GM23248 (cell line): Measurements from ENCODE around the gene CD101. TPM values are rescaled to one million over a fixed set of nuclear protein-coding genes. Genes with fewer than 3 reads are reported as not detected.

Experiments
- DNase-seq: peaks from one replicate; pipeline ENCODE4 v3.0.0-alpha.2; 2015
- H2AFZ ChIP-seq: fragments of 200-600 bp; sonication (generic); 2 replicates; pipeline ENCODE4 v1.6.1; 2016; ENCODE audit warnings: antibody characterized with exemption
- H3F3A ChIP-seq: fragments of 200-600 bp; sonication (generic); 2 replicates; pipeline ENCODE4 v1.6.1; 2016; ENCODE audit warnings: mild to moderate bottlenecking, antibody characterized with exemption, mixed run types; ENCODE audit not compliant: insufficient read depth
- H3K27ac ChIP-seq: fragments of 200-600 bp; sonication (generic); 2 replicates; pipeline ENCODE4 v1.5.1; 2016; ENCODE audit warnings: mild to moderate bottlenecking
- H3K27me3 ChIP-seq: fragments of 200-600 bp; sonication (generic); replicated peaks from 2 replicates; pipeline ENCODE4 v1.6.1; 2016; ENCODE audit warnings: mild to moderate bottlenecking; ENCODE audit not compliant: insufficient read depth
- H3K36me3 ChIP-seq: fragments of 200-600 bp; sonication (generic); 2 replicates; pipeline ENCODE4 v1.6.1; 2016; ENCODE audit warnings: low read depth, mild to moderate bottlenecking
- H3K4me1 ChIP-seq: fragments of 200-600 bp; sonication (generic); 2 replicates; pipeline ENCODE4 v1.6.1; 2016; ENCODE audit warnings: mild to moderate bottlenecking; ENCODE audit not compliant: insufficient read depth
- H3K4me2 ChIP-seq: fragments of 200-600 bp; sonication (generic); one replicate; pipeline ENCODE4 v1.6.1; 2016; ENCODE audit warnings: mild to moderate bottlenecking; ENCODE audit not compliant: unreplicated experiment
- H3K4me3 ChIP-seq: fragments of 200-600 bp; sonication (generic); 2 replicates; pipeline ENCODE4 v1.5.1; 2016; ENCODE audit warnings: mild to moderate bottlenecking
- H3K79me2 ChIP-seq: fragments of 200-600 bp; sonication (generic); 2 replicates; pipeline ENCODE4 v1.6.1; 2016; ENCODE audit warnings: mild to moderate bottlenecking; ENCODE audit not compliant: insufficient read depth
- H3K9ac ChIP-seq: fragments of 200-600 bp; sonication (generic); 2 replicates; pipeline ENCODE4 v1.6.1; 2016; ENCODE audit warnings: mild to moderate bottlenecking
- H3K9me2 ChIP-seq: fragments of 200-600 bp; sonication (generic); 2 replicates; pipeline ENCODE4 v1.6.1; 2016; ENCODE audit warnings: mixed run types, mild to moderate bottlenecking, moderate library complexity; ENCODE audit not compliant: insufficient read depth
- H3K9me3 ChIP-seq: fragments of 200-600 bp; sonication (generic); one replicate; pipeline ENCODE4 v1.6.1; 2017; ENCODE audit warnings: low read depth
- H4K20me1 ChIP-seq: fragments of 200-600 bp; sonication (generic); 2 replicates; pipeline ENCODE4 v1.6.0; 2016; ENCODE audit not compliant: insufficient read depth
- EZH2 ChIP-seq: fragments of 200-600 bp; sonication (generic); IDR thresholded peaks from 2 replicates; pipeline ENCODE4 v1.6.1; 2018; ENCODE audit warnings: antibody characterized with exemption, mild to moderate bottlenecking; ENCODE audit not compliant: insufficient read depth, poor library complexity, severe bottlenecking
- EZH2phosphoT487 ChIP-seq: fragments of 200-600 bp; sonication (generic); IDR thresholded peaks from 2 replicates; pipeline ENCODE4 v1.6.1; 2018; ENCODE audit warnings: antibody characterized with exemption, moderate library complexity, mild to moderate bottlenecking, low read depth; ENCODE audit not compliant: insufficient read depth
- WGBS, 2 experiments: methylation state at CpG; one replicate each; pipeline ENCODE4 v1.1.6; 2015 to 2017; ENCODE audit warnings: low lambda C conversion rate in 2 of 2, low coverage in 1 of 2; ENCODE audit errors: missing lambda C conversion rate in 2 of 2; 5-methylcytosine and 5-hydroxymethylcytosine counted together
- in situ Hi-C: fragments of 300-500 bp; cut with MboI; formaldehyde crosslinking; loops from 2 replicates; pipeline ENCODE4 v1.15.0; 2020
- polyA plus RNA-seq: library from polyadenylated mRNA; unstranded; fragments of >200 nt; fragmentation: Nextera tagmentation; extraction: Ambion mirVana; gene quantifications from 2 replicates; pipeline ENCODE4 v1.2.1, GENCODE V29; 2016
- total RNA-seq: library from RNA; depleted of rRNA; stranded (reverse); fragments of >200 nt; shearing (Covaris generic); gene quantifications from 2 replicates; pipeline ENCODE4 v1.2.3, GENCODE V29; 2014

Gene CD101
- total and polyA plus RNA-seq, 2 experiments from 2014 or later = not detected

DNA sequence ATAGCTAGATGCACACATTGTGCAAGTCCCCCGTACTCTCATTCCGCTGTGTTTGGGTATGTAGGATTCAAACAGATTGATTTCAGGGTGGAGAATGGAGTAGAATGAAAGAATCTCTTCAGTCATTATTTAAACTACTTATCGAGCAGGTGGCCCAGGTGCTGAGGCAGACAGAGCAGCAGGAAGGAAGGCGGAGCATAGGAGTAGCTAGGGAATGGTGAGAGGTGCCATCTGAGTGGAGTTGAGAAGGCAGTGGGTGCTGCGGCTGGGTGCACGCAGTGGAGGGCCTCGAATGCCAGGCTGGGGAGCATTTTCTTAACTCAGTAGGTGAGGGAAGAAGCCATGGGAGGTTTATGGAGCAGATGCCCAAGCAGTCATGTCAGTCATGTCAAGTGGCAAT, 45.2 kb upstream of the CD101 start:
- Histone ChIP-seq H4K20me1 (no peaks in the 10 kb centered on the region), H3K9ac (no peak overlapping the region), H3K36me3 (no peaks in the 10 kb centered on the region), H3K27me3 (no peaks in the 10 kb centered on the region), H2AFZ (no peak overlapping the region), H3K4me3 (no peak overlapping the region), H3K79me2 (no peaks in the 10 kb centered on the region), H3K27ac (no peak overlapping the region), H3K4me1 (peaks cover 5% of the 10 kb centered on the region), H3K4me2 (no peak overlapping the region), H3K9me3 (no peaks in the 10 kb centered on the region), H3K9me2 (no peaks in the 10 kb centered on the region), H3F3A (0 out of 2 replicates have a peak, but pooled peaks cover under 1% of the 10 kb centered on the region)
- TF ChIP-seq EZH2phosphoT487 (no peak), EZH2 (no peak)
- in situ Hi-C loops = no loop called here
- 96% methylated on average over 7 of the region's 7 CpGs for whole genome bisulfite sequencing, 2 experiments
- DNase-seq = no peak

GRCh38 chr1:116957646-116958045, 43.9 kb upstream of the CD101 start:
- no peak overlapping the region for H3K9ac ChIP-seq
- H3K36me3 ChIP-seq = no peaks in the 10 kb centered on the region
- no peak for TF ChIP-seq EZH2phosphoT487
- TF ChIP-seq EZH2 = no peak
- in situ Hi-C loops = no loop called here
- no peaks in the 10 kb centered on the region for H3F3A ChIP-seq
- H2AFZ ChIP-seq = no peak overlapping the region
- 85 to 90% methylated on average over 4 of the region's 4 CpGs for WGBS, 2 experiments
- no peaks in the 10 kb centered on the region for H3K27me3 ChIP-seq
- no peak overlapping the region for H3K4me2 ChIP-seq
- no peak overlapping the region for H3K27ac ChIP-seq
- H4K20me1 ChIP-seq = no peaks in the 10 kb centered on the region
- no peak overlapping the region for H3K4me3 ChIP-seq
- no peaks in the 10 kb centered on the region for H3K4me1 ChIP-seq
- no peaks in the 10 kb centered on the region for H3K9me3 ChIP-seq
- H3K79me2 ChIP-seq = no peaks in the 10 kb centered on the region
- DNase-seq = no peak
- no peaks in the 10 kb centered on the region for H3K9me2 ChIP-seq

- no peak overlapping the region for H3K27ac ChIP-seq
- 84% methylated on average over 4 of the region's 4 CpGs for WGBS, 2 experiments
- no peaks in the 10 kb centered on the region for H3K4me1 ChIP-seq
- H3K4me3 ChIP-seq = no peak overlapping the region
- H3K9me3 ChIP-seq = no peaks in the 10 kb centered on the region
- TF ChIP-seq EZH2phosphoT487 = no peak
- TF ChIP-seq EZH2 = no peak
- H4K20me1 ChIP-seq = no peaks in the 10 kb centered on the region
- H3K4me2 ChIP-seq = no peak overlapping the region
- H3K36me3 ChIP-seq = no peaks in the 10 kb centered on the region
- no peaks in the 10 kb centered on the region for H3K27me3 ChIP-seq
- H3K9me2 ChIP-seq = no peaks in the 10 kb centered on the region
- DNase-seq = no peak
- H3K9ac ChIP-seq = no peak overlapping the region
- no peak overlapping the region for H2AFZ ChIP-seq
- in situ Hi-C loops = no loop called here
- no peaks in the 10 kb centered on the region for H3K79me2 ChIP-seq
- H3F3A ChIP-seq = no peaks in the 10 kb centered on the region
Observed at GRCh38 chr1:116958110-116958509, 43.5 kb upstream of the CD101 start.

- H3K9ac ChIP-seq = no peak overlapping the region
- H3K4me2 ChIP-seq = no peak overlapping the region
- H3K27ac ChIP-seq = no peak overlapping the region
- H2AFZ ChIP-seq = no peak overlapping the region
- H4K20me1 ChIP-seq = no peaks in the 10 kb centered on the region
- H3F3A ChIP-seq = no peaks in the 10 kb centered on the region
- H3K4me3 ChIP-seq = no peak overlapping the region
- H3K9me2 ChIP-seq = no peaks in the 10 kb centered on the region
- no peaks in the 10 kb centered on the region for H3K4me1 ChIP-seq
- no peaks in the 10 kb centered on the region for H3K36me3 ChIP-seq
- in situ Hi-C loops = no loop called here
- DNase-seq = no peak
- no peaks in the 10 kb centered on the region for H3K9me3 ChIP-seq
- no peaks in the 10 kb centered on the region for H3K27me3 ChIP-seq
- no peaks in the 10 kb centered on the region for H3K79me2 ChIP-seq
- TF ChIP-seq EZH2phosphoT487 (no peak), EZH2 (no peak)
- WGBS, 2 experiments = 67 to 70% methylated on average over 2 of the region's 2 CpGs
Observed at GRCh38 chr1:116958977-116959376, 42.6 kb upstream of the CD101 start.

GRCh38 chr1:116961606-116962005, 40.0 kb upstream of the CD101 start:
- TF ChIP-seq EZH2phosphoT487 (no peak), EZH2 (no peak)
- peaks cover 8% of the 10 kb centered on the region; the same call in 1 of the 2 replicates for H3F3A ChIP-seq
- no peak overlapping the region for H3K9ac ChIP-seq
- no peaks in the 10 kb centered on the region for H3K36me3 ChIP-seq
- no peaks in the 10 kb centered on the region for H3K9me2 ChIP-seq
- H4K20me1 ChIP-seq = no peaks in the 10 kb centered on the region
- H3K4me2 ChIP-seq = no peak overlapping the region
- no peak overlapping the region for H2AFZ ChIP-seq
- in situ Hi-C loops = no loop called here
- 93 to 95% methylated on average over 6 of the region's 6 CpGs for WGBS, 2 experiments
- no peaks in the 10 kb centered on the region for H3K27me3 ChIP-seq
- H3K9me3 ChIP-seq = no peaks in the 10 kb centered on the region
- H3K4me3 ChIP-seq = no peak overlapping the region
- H3K79me2 ChIP-seq = no peaks in the 10 kb centered on the region
- H3K27ac ChIP-seq = no peak overlapping the region
- H3K4me1 ChIP-seq = peaks cover 7% of the 10 kb centered on the region
- DNase-seq = no peak
